Measurements from ENCODE around the gene CLIP1.

DNA sequence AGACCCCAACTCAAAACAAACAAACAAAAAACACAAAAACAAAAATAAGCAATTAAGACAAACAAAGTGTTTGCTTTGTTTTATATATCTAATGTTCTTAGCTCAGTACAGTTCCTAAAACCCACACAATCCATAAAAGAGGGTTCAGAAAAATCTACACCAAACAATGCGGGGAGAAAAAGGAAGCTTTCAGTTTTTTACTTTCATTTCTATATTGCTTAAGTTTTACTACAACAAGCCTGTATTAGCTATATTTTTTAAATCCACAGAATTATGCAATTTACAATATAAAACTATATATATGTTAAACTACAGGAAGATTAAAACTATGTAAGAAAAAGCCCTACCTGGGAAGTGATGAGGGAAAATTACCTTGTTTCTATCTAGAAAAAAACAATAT lies 41.4 kb downstream of the CLIP1 start:
- TF ChIP-seq POLR2A (IDR thresholded peaks at IDR 0.05) = no peak
- TF ChIP-seq, protein P1, sequence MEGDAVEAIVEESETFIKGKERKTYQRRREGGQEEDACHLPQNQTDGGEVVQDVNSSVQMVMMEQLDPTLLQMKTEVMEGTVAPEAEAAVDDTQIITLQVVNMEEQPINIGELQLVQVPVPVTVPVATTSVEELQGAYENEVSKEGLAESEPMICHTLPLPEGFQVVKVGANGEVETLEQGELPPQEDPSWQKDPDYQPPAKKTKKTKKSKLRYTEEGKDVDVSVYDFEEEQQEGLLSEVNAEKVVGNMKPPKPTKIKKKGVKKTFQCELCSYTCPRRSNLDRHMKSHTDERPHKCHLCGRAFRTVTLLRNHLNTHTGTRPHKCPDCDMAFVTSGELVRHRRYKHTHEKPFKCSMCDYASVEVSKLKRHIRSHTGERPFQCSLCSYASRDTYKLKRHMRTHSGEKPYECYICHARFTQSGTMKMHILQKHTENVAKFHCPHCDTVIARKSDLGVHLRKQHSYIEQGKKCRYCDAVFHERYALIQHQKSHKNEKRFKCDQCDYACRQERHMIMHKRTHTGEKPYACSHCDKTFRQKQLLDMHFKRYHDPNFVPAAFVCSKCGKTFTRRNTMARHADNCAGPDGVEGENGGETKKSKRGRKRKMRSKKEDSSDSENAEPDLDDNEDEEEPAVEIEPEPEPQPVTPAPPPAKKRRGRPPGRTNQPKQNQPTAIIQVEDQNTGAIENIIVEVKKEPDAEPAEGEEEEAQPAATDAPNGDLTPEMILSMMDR (IDR thresholded peaks at IDR 0.05) = no peak
